ENCODE measurements around the gene TNFRSF8. TPM values are rescaled to one million over a fixed set of nuclear protein-coding genes. Genes with fewer than 3 reads are reported as not detected.
A peak's percentile ranks its signal among the peaks of the same experiment; 100 is the strongest.

Gene TNFRSF8
- total and polyA plus RNA-seq, 9 of the 15 experiments (the other 6 are each of a cell fraction or from before 2014, with no cell fraction given), result 3.5 to 38.4 (median 17.1) TPM

DNA sequence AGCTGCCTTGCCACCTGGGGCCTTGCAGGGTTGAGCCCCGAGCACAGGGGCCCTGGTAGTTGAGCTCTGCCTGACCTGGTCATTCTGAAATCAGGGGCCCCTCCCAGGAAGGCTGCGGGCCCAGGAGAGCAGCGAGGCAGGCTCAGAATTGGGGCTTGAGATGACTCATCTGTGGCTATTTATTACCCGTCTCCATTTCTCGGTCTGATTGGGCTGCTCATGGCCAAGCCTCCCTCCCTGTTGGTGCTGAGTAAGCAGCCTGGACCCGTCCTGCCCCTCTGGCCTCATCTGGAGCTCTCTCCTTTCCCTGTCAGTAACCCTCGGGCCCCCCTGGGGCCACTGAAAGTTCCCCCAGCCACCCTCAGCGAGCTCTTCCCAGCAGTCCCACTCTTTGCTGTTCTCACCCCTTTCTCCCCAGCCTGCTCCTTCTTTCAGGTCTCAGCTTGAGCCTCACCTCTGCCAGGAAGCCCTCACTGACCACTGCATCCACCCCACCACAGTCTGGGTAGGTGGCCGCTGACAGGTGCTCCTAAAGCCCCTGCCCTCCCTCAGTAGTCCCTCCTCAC is 11.0 kb upstream of the TNFRSF8 start (continued):
- TF ChIP-seq ARID3A (IDR thresholded peaks at IDR 0.05; ENCODE audit: borderline replicate concordance, low read depth, low read length), result peak; percentile 46; the same call in 1 of the 2 replicates
- TF ChIP-seq, protein P1, sequence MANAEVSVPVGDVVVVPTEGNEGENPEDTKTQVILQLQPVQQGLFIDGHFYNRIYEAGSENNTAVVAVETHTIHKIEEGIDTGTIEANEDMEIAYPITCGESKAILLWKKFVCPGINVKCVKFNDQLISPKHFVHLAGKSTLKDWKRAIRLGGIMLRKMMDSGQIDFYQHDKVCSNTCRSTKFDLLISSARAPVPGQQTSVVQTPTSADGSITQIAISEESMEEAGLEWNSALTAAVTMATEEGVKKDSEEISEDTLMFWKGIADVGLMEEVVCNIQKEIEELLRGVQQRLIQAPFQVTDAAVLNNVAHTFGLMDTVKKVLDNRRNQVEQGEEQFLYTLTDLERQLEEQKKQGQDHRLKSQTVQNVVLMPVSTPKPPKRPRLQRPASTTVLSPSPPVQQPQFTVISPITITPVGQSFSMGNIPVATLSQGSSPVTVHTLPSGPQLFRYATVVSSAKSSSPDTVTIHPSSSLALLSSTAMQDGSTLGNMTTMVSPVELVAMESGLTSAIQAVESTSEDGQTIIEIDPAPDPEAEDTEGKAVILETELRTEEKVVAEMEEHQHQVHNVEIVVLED (CRISPR knock-in tag; IDR thresholded peaks at IDR 0.05), result no peak
- no peak for TF ChIP-seq BRF2 (IDR thresholded peaks at IDR 0.05; ENCODE audit: borderline replicate concordance, insufficient read depth, insufficient read length)
- TF ChIP-seq NBN (IDR thresholded peaks at IDR 0.05; ENCODE audit: low read depth), result peak; percentile 36; the same call in 1 of the 2 replicates
- no peak for TF ChIP-seq POLR2AphosphoS5 (IDR thresholded peaks at IDR 0.05; ENCODE audit: control insufficient read depth, insufficient read depth, low read depth, low read length)
- no peak for TF ChIP-seq ZNF511 (CRISPR knock-in tag; IDR thresholded peaks at IDR 0.05)
- no peak for TF ChIP-seq HDAC3 (IDR thresholded peaks at IDR 0.05; ENCODE audit: borderline replicate concordance, partially characterized antibody)
- TF ChIP-seq POLR3G (IDR thresholded peaks at IDR 0.05; ENCODE audit: extremely low read depth, insufficient read length, insufficient replicate concordance), result no peak
- no peak for TF ChIP-seq NUFIP1 (IDR thresholded peaks at IDR 0.05; ENCODE audit: partially characterized antibody)
- TF ChIP-seq DIDO1 (tag; IDR thresholded peaks at IDR 0.05; ENCODE audit: low read depth), result no peak
- no peak for TF ChIP-seq ZNF518B (CRISPR knock-in tag; IDR thresholded peaks at IDR 0.05)
- TF ChIP-seq FOXJ2 (tag; IDR thresholded peaks at IDR 0.05), result no peak
- TF ChIP-seq ZNF347 (CRISPR knock-in tag; IDR thresholded peaks at IDR 0.05; ENCODE audit: low read depth), result no peak
- TF ChIP-seq ATF7 (IDR thresholded peaks at IDR 0.05), result peak; percentile 87
- 0 out of 2 replicates have a peak, but pooled peaks have one; percentile 42 for TF ChIP-seq L3MBTL2 (IDR thresholded peaks at IDR 0.05)
- TF ChIP-seq, protein P2, sequence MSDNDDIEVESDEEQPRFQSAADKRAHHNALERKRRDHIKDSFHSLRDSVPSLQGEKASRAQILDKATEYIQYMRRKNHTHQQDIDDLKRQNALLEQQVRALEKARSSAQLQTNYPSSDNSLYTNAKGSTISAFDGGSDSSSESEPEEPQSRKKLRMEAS (CRISPR knock-in tag; IDR thresholded peaks at IDR 0.05), result peak; percentile 28; the same call in 1 of the 2 replicates
- no peak for TF ChIP-seq NR4A1 (CRISPR knock-in tag; IDR thresholded peaks at IDR 0.05)
- no peak for TF ChIP-seq NR4A1 (tag; IDR thresholded peaks at IDR 0.05)
- TF ChIP-seq MEIS2 (IDR thresholded peaks at IDR 0.05; ENCODE audit: partially characterized antibody), result peak; percentile 94
